KOPT-K1 (cell line): ENCODE data around the gene TRIM56.
"Not testable (repeated sequence)": the region's sequence is repeated elsewhere in the genome, so short reads cannot be mapped to it uniquely, and the experiment has no call there.

ENCODE experiments used
- H3K27ac ChIP-seq: fragments of 200-600 bp; sonication (generic); 2 replicates; pipeline ENCODE4 v1.5.1; 2016; ENCODE audit warnings: antibody characterized with exemption, mild to moderate bottlenecking, low read depth, low read length; ENCODE audit not compliant: poor library complexity, severe bottlenecking
- H3K36me3 ChIP-seq: fragments of 200-600 bp; sonication (generic); 2 replicates; pipeline ENCODE4 v1.5.1; 2017; ENCODE audit warnings: antibody characterized with exemption, mild to moderate bottlenecking, low read length, moderate library complexity; ENCODE audit not compliant: insufficient read depth
- H3K9me3 ChIP-seq: fragments of 200-600 bp; sonication (generic); 2 replicates; pipeline ENCODE4 v1.5.1; 2017; ENCODE audit warnings: antibody characterized with exemption, low read length, mild to moderate bottlenecking; ENCODE audit not compliant: insufficient read depth, poor library complexity, severe bottlenecking

TRIM56 gene

GRCh38 chr7:101081432-101081831 is 3.8 kb upstream of the TRIM56 start:
- H3K9me3 ChIP-seq, result no peaks in the 10 kb centered on the region
- no peak overlapping the region for H3K27ac ChIP-seq
- no peaks in the 10 kb centered on the region for H3K36me3 ChIP-seq

GRCh38 chr7:101084865-101085161 is 468 bp upstream of the TRIM56 start:
- H3K27ac ChIP-seq, result peak overlapping the region; percentile 94
- peaks cover 33% of the 10 kb centered on the region for H3K36me3 ChIP-seq

GRCh38 chr7:101087334-101088068 is 2.2 kb downstream of the TRIM56 start:
- no peak overlapping the region for H3K27ac ChIP-seq
- peaks cover 49% of the 10 kb centered on the region for H3K36me3 ChIP-seq
- H3K9me3 ChIP-seq, result no peaks in the 10 kb centered on the region

More at GRCh38 chr7:101084865-101085161, 468 bp upstream of the TRIM56 start:
- no peaks in the 10 kb centered on the region for H3K9me3 ChIP-seq

GRCh38 chr7:101088069-101088425 is 2.8 kb downstream of the TRIM56 start:
- no peaks in the 10 kb centered on the region for H3K9me3 ChIP-seq
- H3K27ac ChIP-seq, result no peak overlapping the region
- peaks cover 49% of the 10 kb centered on the region for H3K36me3 ChIP-seq

- peaks cover 49% of the 10 kb centered on the region for H3K36me3 ChIP-seq
- H3K9me3 ChIP-seq, result no peaks in the 10 kb centered on the region
- H3K27ac ChIP-seq, result no peak overlapping the region
These were observed 3.7 kb downstream of the TRIM56 start for GRCh38 chr7:101088858-101089529.

GRCh38 chr7:101089876-101090275 is 4.6 kb downstream of the TRIM56 start:
- Histone ChIP-seq H3K9me3 (no peaks in the 10 kb centered on the region), H3K27ac (no peak overlapping the region)

GRCh38 chr7:101092266-101092905 is 7.1 kb downstream of the TRIM56 start:
- H3K36me3 ChIP-seq, result peaks cover 41% of the 10 kb centered on the region
- not testable (repeated sequence) for H3K27ac ChIP-seq, H3K9me3 ChIP-seq

More at GRCh38 chr7:101089876-101090275, 4.6 kb downstream of the TRIM56 start:
- H3K36me3 ChIP-seq, result peaks cover 49% of the 10 kb centered on the region

GRCh38 chr7:101093906-101094305 is 8.6 kb downstream of the TRIM56 start:
- H3K9me3 ChIP-seq, result no peaks in the 10 kb centered on the region
- H3K36me3 ChIP-seq, result peaks cover 26% of the 10 kb centered on the region
- H3K27ac ChIP-seq, result no peak overlapping the region

- H3K36me3 ChIP-seq, result peaks cover 21% of the 10 kb centered on the region
- no peaks in the 10 kb centered on the region for H3K9me3 ChIP-seq
- H3K27ac ChIP-seq, result no peak overlapping the region
These were observed 9.1 kb downstream of the TRIM56 start for GRCh38 chr7:101094376-101094775.

GRCh38 chr7:101094791-101095375 is 9.6 kb downstream of the TRIM56 start:
- Histone ChIP-seq H3K27ac (no peak overlapping the region), H3K36me3 (peaks cover 16% of the 10 kb centered on the region), H3K9me3 (no peaks in the 10 kb centered on the region)

GRCh38 chr7:101096331-101096956 is 11.2 kb downstream of the TRIM56 start:
- Histone ChIP-seq H3K9me3 (no peaks in the 10 kb centered on the region), H3K27ac (no peak overlapping the region), H3K36me3 (peaks cover under 1% of the 10 kb centered on the region; the same call in 1 of the 2 replicates)

GRCh38 chr7:101096957-101097347 is 11.7 kb downstream of the TRIM56 start:
- no peak overlapping the region for H3K27ac ChIP-seq
- no peaks in the 10 kb centered on the region for H3K36me3 ChIP-seq
- H3K9me3 ChIP-seq, result no peaks in the 10 kb centered on the region

- H3K27ac ChIP-seq, result no peak overlapping the region
- H3K9me3 ChIP-seq, result no peaks in the 10 kb centered on the region
These were observed 12.3 kb downstream of the TRIM56 start for GRCh38 chr7:101097561-101097960.

GRCh38 chr7:101099969-101100781 is 14.9 kb downstream of the TRIM56 start:
- no peaks in the 10 kb centered on the region for H3K36me3 ChIP-seq
- no peak overlapping the region for H3K27ac ChIP-seq
- H3K9me3 ChIP-seq, result no peaks in the 10 kb centered on the region

More at GRCh38 chr7:101097561-101097960, 12.3 kb downstream of the TRIM56 start:
- H3K36me3 ChIP-seq, result no peaks in the 10 kb centered on the region
